ENCODE data around the gene G3BP2.

The G3BP2 gene

GRCh38 chr4:75637827-75638226 is 35.4 kb downstream of the G3BP2 start:
- Mint-ChIP-seq H3K27me3 (ENCODE audit: low read depth) (no peaks in the 10 kb centered on the region), H3K36me3 (ENCODE audit: low read depth) (peaks cover 23% of the 10 kb centered on the region), H3K4me1 (no peaks in the 10 kb centered on the region), H3K27ac (peak overlapping the region in 1 of 3 experiments; percentile 40), H3K4me3 (no peak overlapping the region), H3K9me3 (no peaks in the 10 kb centered on the region)
- TF ChIP-seq, protein P1, sequence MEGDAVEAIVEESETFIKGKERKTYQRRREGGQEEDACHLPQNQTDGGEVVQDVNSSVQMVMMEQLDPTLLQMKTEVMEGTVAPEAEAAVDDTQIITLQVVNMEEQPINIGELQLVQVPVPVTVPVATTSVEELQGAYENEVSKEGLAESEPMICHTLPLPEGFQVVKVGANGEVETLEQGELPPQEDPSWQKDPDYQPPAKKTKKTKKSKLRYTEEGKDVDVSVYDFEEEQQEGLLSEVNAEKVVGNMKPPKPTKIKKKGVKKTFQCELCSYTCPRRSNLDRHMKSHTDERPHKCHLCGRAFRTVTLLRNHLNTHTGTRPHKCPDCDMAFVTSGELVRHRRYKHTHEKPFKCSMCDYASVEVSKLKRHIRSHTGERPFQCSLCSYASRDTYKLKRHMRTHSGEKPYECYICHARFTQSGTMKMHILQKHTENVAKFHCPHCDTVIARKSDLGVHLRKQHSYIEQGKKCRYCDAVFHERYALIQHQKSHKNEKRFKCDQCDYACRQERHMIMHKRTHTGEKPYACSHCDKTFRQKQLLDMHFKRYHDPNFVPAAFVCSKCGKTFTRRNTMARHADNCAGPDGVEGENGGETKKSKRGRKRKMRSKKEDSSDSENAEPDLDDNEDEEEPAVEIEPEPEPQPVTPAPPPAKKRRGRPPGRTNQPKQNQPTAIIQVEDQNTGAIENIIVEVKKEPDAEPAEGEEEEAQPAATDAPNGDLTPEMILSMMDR (IDR thresholded peaks at IDR 0.05; ENCODE audit: unreplicated experiment in 3 of 3): no peak

DNA sequence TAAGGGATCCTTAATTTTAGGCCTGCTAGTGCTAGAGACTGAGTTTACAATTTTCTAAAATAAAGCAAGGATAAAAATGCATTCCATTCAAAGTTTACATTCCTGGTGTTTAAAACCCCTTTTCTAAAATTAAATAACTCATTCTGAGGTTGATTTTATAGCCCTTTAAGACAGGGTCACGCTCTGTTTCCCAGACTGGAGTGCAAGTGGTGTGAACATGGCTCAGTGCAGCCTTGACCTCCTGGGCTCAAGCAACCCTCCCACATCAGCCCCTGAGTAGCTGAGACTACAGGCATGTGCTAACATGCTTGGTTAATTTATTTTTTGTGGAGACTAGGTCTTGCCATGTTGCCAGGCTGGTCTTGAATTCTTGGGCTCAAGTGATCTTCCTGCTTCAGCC is 36.0 kb downstream of the G3BP2 start:
- H3K4me1 Mint-ChIP-seq: no peaks in the 10 kb centered on the region
- H3K36me3 Mint-ChIP-seq (ENCODE audit: low read depth): peaks cover 20% of the 10 kb centered on the region

GRCh38 chr4:75634951-75635350 is 38.3 kb downstream of the G3BP2 start:
- TF ChIP-seq, protein P1 (IDR thresholded peaks at IDR 0.05; ENCODE audit: unreplicated experiment in 3 of 3): no peak
- Mint-ChIP-seq H3K9me3 (no peaks in the 10 kb centered on the region), H3K27me3 (ENCODE audit: low read depth) (no peaks in the 10 kb centered on the region), H3K27ac (no peak overlapping the region), H3K4me3 (no peak overlapping the region), H3K36me3 (ENCODE audit: low read depth) (peaks cover 5% of the 10 kb centered on the region), H3K4me1 (no peaks in the 10 kb centered on the region)

More for the DNA sequence above, 36.0 kb downstream of the G3BP2 start:
- TF ChIP-seq, protein P1 (IDR thresholded peaks at IDR 0.05; ENCODE audit: unreplicated experiment in 3 of 3): no peak
- Mint-ChIP-seq H3K27me3 (ENCODE audit: low read depth) (no peaks in the 10 kb centered on the region), H3K4me3 (no peak overlapping the region), H3K27ac (peak overlapping the region in 1 of 3 experiments; percentile 40), H3K9me3 (no peaks in the 10 kb centered on the region)

DNA sequence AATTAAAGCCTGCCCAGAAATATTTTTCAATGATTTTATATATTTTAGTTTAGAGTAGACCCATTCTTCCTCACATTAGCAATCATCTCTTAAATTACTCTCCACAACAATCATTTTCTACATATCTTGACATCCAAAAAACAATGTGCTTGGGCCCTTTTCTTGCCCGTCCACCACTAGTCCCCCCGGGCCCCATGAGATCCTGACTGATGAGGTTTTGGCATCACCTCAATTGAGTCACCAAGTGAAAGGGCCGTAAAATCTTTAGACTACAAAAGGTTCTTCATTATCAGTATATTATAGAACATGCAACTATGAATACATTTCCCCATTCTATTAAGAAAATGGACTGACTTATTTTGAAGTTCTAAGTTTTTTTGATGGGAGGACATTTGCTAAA is 38.9 kb downstream of the G3BP2 start:
- no peak overlapping the region for H3K27ac Mint-ChIP-seq
- no peaks in the 10 kb centered on the region for H3K36me3 Mint-ChIP-seq (ENCODE audit: low read depth)

GRCh38 chr4:75633846-75634245 is 39.4 kb downstream of the G3BP2 start:
- H3K4me1 Mint-ChIP-seq: no peaks in the 10 kb centered on the region
- no peaks in the 10 kb centered on the region for H3K27me3 Mint-ChIP-seq (ENCODE audit: low read depth)
- no peaks in the 10 kb centered on the region for H3K36me3 Mint-ChIP-seq (ENCODE audit: low read depth)
- H3K9me3 Mint-ChIP-seq: no peaks in the 10 kb centered on the region
- H3K4me3 Mint-ChIP-seq: no peak overlapping the region
- TF ChIP-seq, protein P1 (IDR thresholded peaks at IDR 0.05; ENCODE audit: unreplicated experiment in 3 of 3): no peak
- no peak overlapping the region for H3K27ac Mint-ChIP-seq

More for the DNA sequence above, 38.9 kb downstream of the G3BP2 start:
- H3K4me1 Mint-ChIP-seq: no peaks in the 10 kb centered on the region
- no peaks in the 10 kb centered on the region for H3K9me3 Mint-ChIP-seq
- no peak overlapping the region for H3K4me3 Mint-ChIP-seq
- TF ChIP-seq, protein P1 (IDR thresholded peaks at IDR 0.05; ENCODE audit: unreplicated experiment in 3 of 3): no peak
- H3K27me3 Mint-ChIP-seq (ENCODE audit: low read depth): no peaks in the 10 kb centered on the region

DNA sequence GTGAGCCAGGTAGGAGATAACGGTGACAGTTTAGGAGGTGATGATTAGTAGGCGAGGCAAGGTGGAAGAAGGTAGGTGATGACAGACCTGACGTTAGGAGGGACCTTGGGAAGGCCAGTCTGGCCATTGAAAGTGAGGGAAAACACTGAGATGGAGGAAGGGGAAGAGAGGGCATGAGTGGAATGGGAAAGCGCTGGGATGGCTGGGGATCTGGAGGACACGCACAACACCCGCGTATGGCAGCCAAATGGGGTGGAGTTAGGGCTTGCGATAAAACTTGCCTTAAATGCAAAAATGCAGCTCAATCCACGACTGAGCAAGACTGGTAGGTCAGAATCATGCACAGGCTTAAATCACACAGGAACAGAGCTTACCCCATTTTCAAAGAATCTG is 42.3 kb downstream of the G3BP2 start:
- TF ChIP-seq, protein P1 (IDR thresholded peaks at IDR 0.05; ENCODE audit: unreplicated experiment in 3 of 3): no peak
- H3K27ac Mint-ChIP-seq: peak overlapping the region in 1 of 3 experiments; percentile 48
- peak overlapping the region; percentile 77 to 88 (median 83) for H3K4me3 Mint-ChIP-seq

More for the DNA sequence above, 42.3 kb downstream of the G3BP2 start:
- Mint-ChIP-seq H3K9me3 (no peaks in the 10 kb centered on the region), H3K4me1 (no peaks in the 10 kb centered on the region), H3K27me3 (ENCODE audit: low read depth) (no peaks in the 10 kb centered on the region), H3K36me3 (ENCODE audit: low read depth) (no peaks in the 10 kb centered on the region)
